GM19193 (cell line): ENCODE results near the gene ISG15.

ENCODE experiments used
- POLR2A ChIP-seq: IDR thresholded peaks from 4 replicates; pipeline ENCODE4 v1.6.1; 2011; ENCODE audit not compliant: insufficient read depth, insufficient read length; ENCODE audit errors: extremely low read depth

Gene ISG15

DNA sequence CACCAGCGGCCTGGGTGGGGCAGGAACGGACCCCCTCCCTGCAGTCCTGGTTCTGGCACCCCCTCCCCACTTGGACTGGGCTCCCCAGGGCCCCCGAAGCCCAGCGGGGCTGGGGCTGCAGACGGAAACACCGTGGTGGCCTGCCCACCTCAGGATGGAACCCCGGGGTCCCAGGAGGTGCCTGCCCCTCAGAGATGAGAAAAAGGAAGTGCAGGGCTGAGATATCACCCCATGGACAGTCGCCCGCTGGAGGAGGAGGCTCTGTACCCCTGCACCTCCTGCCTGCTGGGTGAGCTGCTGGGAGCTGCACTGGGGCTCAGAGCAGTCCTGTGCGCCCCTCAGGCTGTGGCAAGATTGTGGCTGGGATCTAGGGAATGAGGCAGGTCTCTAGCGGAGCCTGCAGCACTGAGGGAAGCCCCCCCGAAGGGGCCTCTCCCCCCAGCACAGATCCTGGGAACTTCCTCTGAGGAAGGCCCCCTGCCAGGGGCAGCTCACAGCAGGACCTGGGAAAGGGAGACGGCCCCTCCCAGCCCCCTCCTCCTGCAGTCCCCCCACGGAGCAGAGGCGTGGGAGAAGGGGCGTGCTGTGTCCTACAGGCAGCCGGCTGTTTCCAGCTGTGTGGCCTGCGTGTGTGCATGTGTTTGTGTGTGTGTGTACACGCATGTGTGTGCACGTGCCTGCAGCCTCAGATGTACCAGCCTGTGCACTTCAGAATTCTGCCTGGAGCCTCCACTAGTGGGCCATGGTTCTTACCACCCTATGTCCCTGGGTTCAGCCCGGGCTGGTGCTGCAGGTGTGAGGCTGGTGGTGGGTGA is 13.5 kb downstream of the ISG15 start:
- TF ChIP-seq POLR2A: no peak

DNA sequence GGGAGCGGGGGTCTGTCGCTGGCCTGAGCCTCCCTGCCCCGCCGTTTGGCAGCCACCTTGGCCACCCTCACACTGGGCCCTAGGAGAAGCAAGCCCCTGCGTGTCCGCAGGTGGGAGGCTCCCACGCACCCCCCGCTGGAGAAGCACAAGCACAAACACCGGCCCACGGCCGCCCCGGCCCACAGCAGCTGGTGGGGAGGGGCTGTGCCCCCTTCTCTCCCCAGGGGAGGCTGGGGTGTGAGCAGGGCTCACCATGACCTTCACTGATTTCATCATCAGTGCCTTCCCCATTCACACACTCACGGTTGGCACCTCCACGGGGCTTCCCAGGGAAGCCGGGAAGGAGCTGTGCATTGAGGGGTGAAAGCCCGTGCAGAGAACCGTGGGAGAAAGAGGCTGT is 14.5 kb downstream of the ISG15 start:
- TF ChIP-seq POLR2A: no peak

DNA sequence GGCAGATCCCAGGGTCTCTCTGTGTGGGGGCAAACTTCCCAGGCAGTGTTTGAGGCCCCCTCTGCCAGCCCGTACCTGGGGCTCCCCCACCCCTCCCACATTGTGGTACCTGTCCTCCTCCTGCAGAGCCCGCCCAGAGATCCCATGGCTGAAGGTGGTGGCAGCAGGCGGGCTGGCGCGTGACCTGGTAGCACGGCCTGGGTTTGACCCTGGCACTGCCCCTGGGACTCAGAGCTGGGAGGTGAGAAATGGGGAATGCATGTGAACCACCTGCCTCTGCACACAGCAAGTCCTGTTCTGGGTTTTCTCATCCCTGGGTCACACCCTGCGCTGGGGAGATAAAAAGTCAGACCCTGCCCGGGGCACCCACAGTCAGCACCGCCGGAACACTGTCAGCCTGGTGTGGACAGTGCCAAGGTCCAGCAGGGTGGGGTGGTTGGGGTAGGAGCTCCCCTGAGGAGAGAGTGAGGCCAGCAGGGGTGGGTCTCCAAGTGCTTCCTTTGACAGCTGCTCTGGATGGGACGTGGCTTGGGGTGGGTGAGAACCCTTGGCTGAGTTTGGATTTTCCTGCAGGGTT is 18.4 kb downstream of the ISG15 start:
- no peak for TF ChIP-seq POLR2A

DNA sequence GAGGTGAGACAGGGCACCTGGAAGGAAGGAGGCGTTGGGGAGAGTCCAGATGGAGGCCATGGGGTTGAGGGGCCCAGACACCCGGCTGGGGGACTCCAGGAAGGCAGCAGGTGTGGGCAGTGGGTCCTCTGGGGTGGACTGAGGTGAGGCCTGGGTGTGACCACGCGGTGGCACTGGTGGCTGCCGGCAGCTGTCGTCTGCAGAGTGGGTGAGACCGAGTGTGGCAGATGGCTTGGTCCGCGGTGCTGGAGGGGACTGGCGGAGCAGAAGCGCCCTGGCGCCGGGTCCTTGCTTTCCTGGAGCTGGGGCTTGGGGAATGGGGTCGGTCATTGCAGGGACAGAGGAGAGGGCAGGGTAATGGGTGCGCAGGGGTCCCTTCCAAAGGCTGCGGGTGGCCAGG is 19.1 kb downstream of the ISG15 start:
- no peak for TF ChIP-seq POLR2A

DNA sequence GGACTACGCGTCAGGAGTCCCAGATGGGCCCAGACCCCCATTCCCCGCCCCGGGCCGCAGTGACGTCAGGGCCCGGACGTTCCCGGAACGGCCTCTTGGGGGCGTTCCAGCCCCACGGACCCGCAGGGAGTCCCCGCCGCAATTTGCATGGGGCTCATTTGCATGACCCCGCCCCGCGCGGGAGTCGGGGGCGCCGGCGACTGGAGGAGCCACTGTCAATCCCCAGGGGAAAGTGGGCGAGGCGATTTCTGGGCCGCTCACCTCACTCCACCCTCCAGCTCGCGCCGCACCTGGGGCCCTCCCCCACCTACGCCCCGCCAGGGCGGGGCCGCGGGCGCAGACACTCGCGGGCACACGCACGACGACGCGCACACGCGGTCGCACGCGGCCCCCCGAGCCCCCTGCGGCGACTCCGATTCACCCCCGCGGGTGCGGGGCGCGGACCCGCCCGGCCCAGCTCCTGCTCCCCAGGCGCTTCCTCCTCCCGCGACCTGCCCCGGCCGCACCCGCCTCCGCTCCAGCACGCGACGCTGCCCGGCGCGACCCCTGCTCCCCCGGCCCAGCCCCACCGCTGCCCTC is 19.8 kb downstream of the ISG15 start:
- no peak for TF ChIP-seq POLR2A

DNA sequence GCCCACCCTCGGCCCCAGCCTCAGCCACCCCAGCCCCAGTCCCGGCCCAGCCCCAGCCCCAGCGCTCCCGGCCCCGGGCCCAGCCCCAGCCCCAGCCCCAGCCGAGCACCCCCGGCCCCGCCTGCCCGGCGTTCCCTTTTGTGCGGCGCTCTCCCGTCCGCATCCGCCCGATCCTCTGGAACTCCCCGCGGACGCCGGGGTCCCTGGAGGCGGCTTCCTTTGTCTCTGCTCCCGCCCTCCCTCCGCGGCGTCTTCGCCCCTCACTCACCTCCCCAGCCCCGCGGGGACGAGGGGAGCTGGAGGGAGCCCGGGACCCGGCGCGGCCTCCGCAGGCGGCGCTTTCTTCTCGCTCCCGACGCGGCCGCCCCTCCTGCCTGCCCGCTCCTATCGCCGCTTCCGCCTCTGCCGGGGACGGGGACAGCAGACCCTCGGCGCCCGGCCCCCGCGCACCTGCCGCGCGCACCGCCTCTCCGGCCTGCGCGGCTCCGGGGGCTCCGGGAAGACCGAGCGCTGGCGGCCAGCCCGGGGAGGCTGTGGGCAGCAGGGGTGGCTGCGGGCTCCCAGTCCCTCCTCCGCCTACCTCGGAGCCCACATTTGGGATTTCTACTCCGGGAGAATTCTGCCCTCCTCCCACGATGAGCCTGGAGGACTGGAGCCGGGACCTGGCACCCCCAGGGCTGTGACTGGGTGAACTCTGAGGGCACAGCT is 20.6 kb downstream of the ISG15 start:
- no peak for TF ChIP-seq POLR2A

DNA sequence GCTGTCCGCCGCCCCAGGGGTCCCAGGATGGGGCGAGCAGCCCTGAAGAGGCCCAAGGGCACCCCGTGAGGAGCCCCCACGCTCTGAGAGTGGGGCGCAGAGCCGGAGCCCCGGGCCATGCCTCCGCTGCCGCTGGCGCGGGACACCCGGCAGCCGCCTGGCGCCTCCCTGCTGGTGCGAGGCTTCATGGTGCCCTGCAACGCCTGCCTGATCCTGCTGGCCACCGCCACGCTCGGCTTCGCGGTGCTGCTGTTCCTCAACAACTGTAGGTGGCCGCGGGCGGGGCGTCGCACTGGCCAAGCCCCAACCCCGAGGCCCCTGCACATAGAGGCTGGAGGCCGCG is 21.1 kb downstream of the ISG15 start:
- TF ChIP-seq POLR2A: no peak

DNA sequence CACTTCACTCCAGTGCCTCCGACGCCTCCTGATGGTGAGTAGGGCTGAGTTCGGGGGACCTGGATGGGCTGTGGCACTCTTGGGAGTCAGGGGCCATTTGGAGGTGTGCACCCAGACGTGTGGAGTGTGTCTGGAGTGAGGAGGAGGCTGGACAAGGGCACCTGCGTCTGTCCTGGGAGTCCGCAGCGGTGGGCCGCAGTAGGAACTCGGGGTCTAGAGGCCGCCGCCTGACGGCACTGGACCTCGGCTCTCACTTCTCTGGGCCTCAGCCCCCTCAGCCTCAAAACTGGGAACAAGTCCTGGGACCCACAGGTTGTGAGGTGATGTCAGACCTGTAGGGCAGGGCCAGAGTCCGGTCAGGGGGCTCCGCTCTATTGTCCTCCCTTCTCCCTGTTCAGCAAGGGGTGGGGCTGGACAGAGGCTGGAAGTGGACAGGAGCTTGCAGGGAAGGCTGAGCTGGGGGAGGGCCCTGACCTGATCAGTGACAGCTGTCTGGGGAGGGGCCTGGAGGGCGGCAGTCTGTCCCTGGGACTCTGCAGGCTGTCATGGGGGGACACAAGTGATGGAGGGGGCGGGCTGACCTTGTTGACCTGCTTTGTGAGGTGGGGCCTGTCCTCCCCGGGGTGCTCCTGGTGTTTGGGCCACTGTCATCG is 22.1 kb downstream of the ISG15 start:
- TF ChIP-seq POLR2A: no peak

DNA sequence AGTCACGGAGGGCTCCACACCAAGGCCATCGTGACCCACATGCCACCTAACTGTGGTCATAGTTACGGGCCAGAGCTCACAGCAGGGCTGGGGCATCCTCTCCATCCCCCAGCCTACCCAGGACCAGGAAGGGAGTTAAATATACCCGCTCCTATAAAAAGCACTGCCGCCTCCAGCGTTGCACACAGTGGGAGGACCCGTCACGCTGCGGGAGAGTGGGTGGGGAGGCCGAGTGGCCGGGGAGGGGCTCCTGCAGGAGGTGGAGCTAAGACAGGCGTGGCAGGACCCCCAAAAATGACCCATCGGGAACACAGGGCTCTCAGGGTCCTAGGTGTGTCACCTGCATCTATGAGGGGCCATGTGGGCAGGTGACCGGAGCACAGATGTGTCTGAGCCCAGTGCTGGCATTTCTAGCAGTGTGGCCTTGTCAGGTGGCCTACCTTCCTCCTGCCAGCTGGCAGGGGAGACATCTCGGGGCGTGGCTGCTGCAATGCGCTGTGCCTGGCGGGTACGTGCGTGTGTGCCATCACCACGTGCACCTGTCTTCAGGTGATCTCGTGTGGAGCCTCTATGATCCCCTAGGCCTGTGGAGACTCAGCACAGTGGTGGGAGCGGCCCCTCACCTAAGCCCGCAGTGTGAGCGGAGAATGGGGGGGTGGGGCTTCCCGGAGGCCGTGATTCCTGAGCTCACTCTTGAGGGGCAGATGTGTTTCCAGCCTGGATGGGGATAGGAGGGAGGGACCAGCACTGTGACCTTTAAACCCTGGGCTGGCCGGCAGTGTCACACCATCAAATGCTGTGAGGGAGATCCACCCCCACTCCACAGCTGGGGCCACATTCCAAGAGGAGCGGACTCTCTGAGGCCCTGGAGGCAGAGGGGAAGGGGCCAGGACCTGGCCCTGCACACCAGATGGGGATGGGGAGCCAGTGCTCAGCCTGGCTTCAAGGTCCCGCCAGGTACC is 24.4 kb downstream of the ISG15 start:
- TF ChIP-seq POLR2A: no peak

DNA sequence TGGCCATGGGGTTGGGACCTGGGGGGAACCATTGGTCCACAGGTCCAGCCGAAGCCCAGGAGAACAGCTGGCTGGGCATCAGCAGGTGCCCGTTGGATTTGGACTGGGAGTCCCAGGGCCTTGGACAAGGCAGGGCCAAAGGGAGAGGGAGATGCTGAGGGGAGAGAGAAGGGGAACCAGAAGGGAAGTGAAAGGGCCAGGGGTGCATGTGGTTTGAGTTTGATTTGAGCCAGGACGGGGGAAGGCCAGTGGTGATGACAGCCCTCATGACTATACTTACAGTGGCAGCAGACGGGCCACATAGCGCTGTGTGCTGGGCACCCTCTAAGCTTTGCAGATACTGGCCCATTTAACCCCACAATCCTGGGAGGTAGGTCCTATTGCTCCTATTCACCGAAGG is 25.4 kb downstream of the ISG15 start:
- no peak for TF ChIP-seq POLR2A

DNA sequence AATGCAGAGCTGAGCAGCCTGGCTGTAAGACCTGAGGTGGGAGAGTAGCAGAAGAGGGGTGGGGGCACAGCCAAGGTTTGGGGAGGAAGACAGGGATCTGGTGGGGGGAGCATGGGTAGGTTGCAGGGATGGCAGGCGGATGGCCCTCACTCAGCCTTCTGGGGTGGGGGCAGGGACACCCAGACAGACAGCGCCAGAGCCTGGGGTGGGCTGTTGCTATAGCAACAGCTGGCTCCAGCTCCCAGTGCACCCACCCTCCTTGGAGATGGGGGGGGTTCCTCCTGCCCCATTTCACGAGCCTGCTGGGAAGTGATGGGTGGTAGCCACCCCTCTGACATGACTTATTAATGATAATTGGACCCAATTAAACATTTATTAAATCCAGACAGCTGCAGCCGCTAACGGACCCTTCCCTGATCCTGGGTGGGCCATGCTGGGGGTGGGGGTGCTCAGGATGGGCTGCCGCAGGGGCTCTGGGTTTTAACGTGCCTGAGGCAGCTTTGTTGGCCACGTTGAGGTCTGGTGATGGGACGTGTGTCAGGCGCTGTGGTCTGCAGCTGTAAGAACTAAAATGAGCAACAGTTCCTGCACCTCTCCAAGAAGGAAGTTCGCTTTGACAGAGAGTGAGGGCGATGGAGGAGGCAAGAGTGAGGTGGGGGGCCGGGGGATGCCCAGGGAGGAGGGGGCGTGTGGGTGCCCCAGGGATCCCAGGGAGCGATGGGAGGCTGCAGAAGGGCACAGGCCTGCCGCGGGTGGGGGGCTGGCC is 26.0 kb downstream of the ISG15 start:
- TF ChIP-seq POLR2A: no peak

DNA sequence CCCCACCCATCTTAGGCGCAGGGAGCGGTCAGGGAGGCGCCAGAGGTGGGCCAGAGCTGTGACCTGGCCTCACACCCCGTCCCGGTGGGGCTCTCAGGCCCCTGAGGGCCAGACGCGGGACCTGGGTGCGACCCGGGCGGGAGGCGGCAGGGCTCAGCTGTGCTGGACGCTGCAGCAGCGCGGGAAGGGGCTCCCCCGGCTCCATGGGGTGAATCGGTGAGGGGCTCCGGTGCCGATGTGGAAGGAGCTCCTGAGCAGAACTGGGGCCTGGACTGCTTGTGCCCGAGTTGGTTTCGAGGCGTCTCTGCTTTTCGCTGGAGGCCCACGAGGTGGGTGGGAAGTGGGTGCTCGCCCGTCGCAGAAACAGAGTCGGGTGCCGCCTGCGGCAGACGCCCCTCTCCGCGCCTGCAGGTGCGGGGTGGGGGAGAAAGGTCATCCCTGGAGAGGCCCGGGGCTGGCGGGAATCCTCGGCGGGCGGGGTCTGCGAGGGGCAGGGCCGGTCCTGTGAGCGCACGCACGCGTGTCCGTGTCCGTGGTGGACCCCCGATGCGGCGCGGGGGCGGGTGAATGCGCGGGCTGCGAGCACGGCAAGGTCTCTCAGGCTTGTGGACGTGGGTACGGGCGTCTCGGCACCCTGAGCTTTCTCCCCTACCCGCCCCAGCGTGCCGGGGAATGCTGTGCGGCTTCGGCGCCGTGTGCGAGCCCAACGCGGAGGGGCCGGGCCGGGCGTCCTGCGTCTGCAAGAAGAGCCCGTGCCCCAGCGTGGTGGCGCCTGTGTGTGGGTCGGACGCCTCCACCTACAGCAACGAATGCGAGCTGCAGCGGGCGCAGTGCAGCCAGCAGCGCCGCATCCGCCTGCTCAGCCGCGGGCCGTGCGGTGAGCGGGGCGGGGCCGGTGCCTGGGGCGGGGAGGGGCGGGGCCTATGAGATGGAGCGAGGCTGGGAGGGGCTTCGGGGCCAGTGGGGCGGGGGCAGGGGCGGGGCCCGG is 27.0 kb downstream of the ISG15 start:
- TF ChIP-seq POLR2A: no peak
